ENCODE measurements around the gene KIF4A.

GRCh38 chrX:70254063-70254400 is 35.9 kb upstream of the KIF4A start:
- no peak for TF ChIP-seq POLR2A (IDR thresholded peaks at IDR 0.05)
- TF ChIP-seq CTCF (IDR thresholded peaks at IDR 0.05): no peak

Measured in tibial nerve (tissue), 3 donors.